GM12892 (cell line): ENCODE measurements around the gene MYO5B.

Experiments
- POLR2A ChIP-seq: IDR thresholded peaks from 2 replicates; pipeline ENCODE4 v1.6.1; 2011; ENCODE audit warnings: low read depth, low read length, control low read depth
- POLR2AphosphoS5 ChIP-seq: IDR thresholded peaks from 2 replicates; pipeline ENCODE4 v1.6.1; 2011; ENCODE audit warnings: low read depth, low read length, control low read depth
- TAF1 ChIP-seq: IDR thresholded peaks from 2 replicates; pipeline ENCODE4 v1.6.1; 2011; ENCODE audit warnings: low read depth, mild to moderate bottlenecking, control low read depth, low read length, borderline replicate concordance

DNA sequence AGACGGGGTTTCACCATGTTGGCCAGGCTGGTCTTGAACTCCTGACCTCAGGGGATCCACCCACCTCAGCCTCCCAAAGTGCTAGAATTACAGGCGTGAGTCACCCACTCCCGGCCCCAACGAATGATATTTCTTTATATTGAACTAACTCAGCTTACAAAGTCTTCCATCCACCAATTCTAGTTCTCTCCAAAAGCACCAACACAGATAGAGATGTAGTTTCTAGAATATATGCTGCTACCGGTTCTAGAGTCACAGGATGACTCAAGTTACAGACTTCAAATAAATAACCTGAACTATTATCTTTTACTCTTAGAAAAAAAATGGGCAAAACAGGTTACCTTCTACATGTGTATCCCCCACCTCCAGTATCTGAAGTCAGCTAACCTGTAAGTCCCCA, 390.9 kb downstream of the MYO5B start:
- no peak for TF ChIP-seq POLR2AphosphoS5
- no peak for TF ChIP-seq POLR2A
- TF ChIP-seq TAF1: no peak
